Tibial nerve (tissue), 4 donors: ENCODE measurements around the gene GNB5. TPM values are rescaled to one million over a fixed set of nuclear protein-coding genes. Genes with fewer than 3 reads are reported as not detected.
A peak's percentile ranks its signal among the peaks of the same experiment; 100 is the strongest.

Experiments
- DNase-seq, 2 donors: peaks; one replicate each; pipeline ENCODE4 v3.0.0-alpha.2; 2019; ENCODE audit warnings: low spot score in 2 of 2
- H3K27ac ChIP-seq, 4 donors: fragments of 200-600 bp; sonication (generic) in 3 of 4; one replicate each; pipeline ENCODE4 v1.5.1; 2017 to 2019; ENCODE audit warnings: mild to moderate bottlenecking in 1 of 4
- H3K27me3 ChIP-seq, 2 donors: fragments of 200-600 bp; sonication (generic) in 1 of 2; one replicate each; pipeline versions ENCODE4 v1.5.1 to v1.6.0; 2017 to 2019
- H3K36me3 ChIP-seq, 3 donors: fragments of 200-600 bp; sonication (generic); one replicate each; pipeline ENCODE4 v1.5.1; 2018 to 2019
- H3K4me1 ChIP-seq, 4 donors: fragments of 200-600 bp; sonication (generic) in 3 of 4; one replicate each; pipeline ENCODE4 v1.5.1; 2017 to 2019
- H3K4me3 ChIP-seq, 4 donors: fragments of 200-600 bp; sonication (generic) in 3 of 4; one replicate each; pipeline ENCODE4 v1.5.1; 2017 to 2019; ENCODE audit warnings: mild to moderate bottlenecking in 1 of 4, moderate library complexity in 1 of 4
- H3K9me3 ChIP-seq, 4 donors: fragments of 200-600 bp; sonication (generic) in 3 of 4; one replicate each; pipeline ENCODE4 v1.5.1; 2017 to 2019
- EP300 ChIP-seq, 2 donors: sonication (generic); formaldehyde crosslinking; IDR thresholded peaks; one replicate each; pipeline ENCODE4 v1.6.1; 2017; ENCODE audit warnings: antibody characterized with exemption in 2 of 2, mild to moderate bottlenecking in 1 of 2
- POLR2A ChIP-seq, 2 donors: fragments of 450-650 bp; IDR thresholded peaks; one replicate each; pipeline ENCODE4 v1.6.1; 2017; ENCODE audit warnings: antibody characterized with exemption in 2 of 2, mild to moderate bottlenecking in 2 of 2, moderate library complexity in 2 of 2
- WGBS, 2 donors: methylation state at CpG; one replicate each; pipeline ENCODE4 v1.1.5; 2018; 5-methylcytosine and 5-hydroxymethylcytosine counted together
- total RNA-seq, 4 donors: library from RNA; depleted of rRNA; stranded (reverse); fragments of >200 nt; gene quantifications; one replicate each; pipeline ENCODE4 v1.1.0, GENCODE V29; 2016
- TF ChIP-seq, protein P1 (sequence below), 5 experiments: fragments of 200-600 bp in 3 of 5; fragments of 450-650 bp in 2 of 5; sonication (generic) in 3 of 5; IDR thresholded peaks; one replicate each; pipeline ENCODE4 v1.5.1; 2016 to 2019; ENCODE audit warnings: antibody characterized with exemption in 5 of 5, mild to moderate bottlenecking in 3 of 5, moderate library complexity in 2 of 5

Gene GNB5
- total RNA-seq, 4 donors from 2014 or later = 5.5 to 24.1 (median 16.4) TPM

- Histone ChIP-seq H3K4me3 (no peak overlapping the region), H3K36me3 (no peaks in the 10 kb centered on the region), H3K27me3 (no peaks in the 10 kb centered on the region), H3K4me1 (no peaks in the 10 kb centered on the region), H3K9me3 (no peaks in the 10 kb centered on the region), H3K27ac (no peak overlapping the region)
- WGBS, 2 donors = 85 to 86% methylated on average over 9 of the region's 9 CpGs
- TF ChIP-seq, protein P1, sequence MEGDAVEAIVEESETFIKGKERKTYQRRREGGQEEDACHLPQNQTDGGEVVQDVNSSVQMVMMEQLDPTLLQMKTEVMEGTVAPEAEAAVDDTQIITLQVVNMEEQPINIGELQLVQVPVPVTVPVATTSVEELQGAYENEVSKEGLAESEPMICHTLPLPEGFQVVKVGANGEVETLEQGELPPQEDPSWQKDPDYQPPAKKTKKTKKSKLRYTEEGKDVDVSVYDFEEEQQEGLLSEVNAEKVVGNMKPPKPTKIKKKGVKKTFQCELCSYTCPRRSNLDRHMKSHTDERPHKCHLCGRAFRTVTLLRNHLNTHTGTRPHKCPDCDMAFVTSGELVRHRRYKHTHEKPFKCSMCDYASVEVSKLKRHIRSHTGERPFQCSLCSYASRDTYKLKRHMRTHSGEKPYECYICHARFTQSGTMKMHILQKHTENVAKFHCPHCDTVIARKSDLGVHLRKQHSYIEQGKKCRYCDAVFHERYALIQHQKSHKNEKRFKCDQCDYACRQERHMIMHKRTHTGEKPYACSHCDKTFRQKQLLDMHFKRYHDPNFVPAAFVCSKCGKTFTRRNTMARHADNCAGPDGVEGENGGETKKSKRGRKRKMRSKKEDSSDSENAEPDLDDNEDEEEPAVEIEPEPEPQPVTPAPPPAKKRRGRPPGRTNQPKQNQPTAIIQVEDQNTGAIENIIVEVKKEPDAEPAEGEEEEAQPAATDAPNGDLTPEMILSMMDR (IDR thresholded peaks at IDR 0.05) = no peak
- TF ChIP-seq POLR2A (IDR thresholded peaks at IDR 0.05) (no peak), EP300 (IDR thresholded peaks at IDR 0.05) (no peak)
- DNase-seq = no peak
These were observed 110.3 kb downstream of the GNB5 start for GRCh38 chr15:52080706-52081392.

- no peak overlapping the region for H3K4me3 ChIP-seq
- H3K9me3 ChIP-seq = no peaks in the 10 kb centered on the region
- no peaks in the 10 kb centered on the region for H3K4me1 ChIP-seq
- TF ChIP-seq POLR2A (IDR thresholded peaks at IDR 0.05) (no peak), EP300 (IDR thresholded peaks at IDR 0.05) (no peak)
- TF ChIP-seq, protein P1 (IDR thresholded peaks at IDR 0.05) = no peak
- 79 to 90% methylated on average over 5 of the region's 5 CpGs for WGBS, 2 donors
- no peaks in the 10 kb centered on the region for H3K36me3 ChIP-seq
- no peak for DNase-seq
- H3K27me3 ChIP-seq = no peaks in the 10 kb centered on the region
- no peak overlapping the region for H3K27ac ChIP-seq
These were observed 111.2 kb downstream of the GNB5 start for GRCh38 chr15:52080031-52080430.

DNA sequence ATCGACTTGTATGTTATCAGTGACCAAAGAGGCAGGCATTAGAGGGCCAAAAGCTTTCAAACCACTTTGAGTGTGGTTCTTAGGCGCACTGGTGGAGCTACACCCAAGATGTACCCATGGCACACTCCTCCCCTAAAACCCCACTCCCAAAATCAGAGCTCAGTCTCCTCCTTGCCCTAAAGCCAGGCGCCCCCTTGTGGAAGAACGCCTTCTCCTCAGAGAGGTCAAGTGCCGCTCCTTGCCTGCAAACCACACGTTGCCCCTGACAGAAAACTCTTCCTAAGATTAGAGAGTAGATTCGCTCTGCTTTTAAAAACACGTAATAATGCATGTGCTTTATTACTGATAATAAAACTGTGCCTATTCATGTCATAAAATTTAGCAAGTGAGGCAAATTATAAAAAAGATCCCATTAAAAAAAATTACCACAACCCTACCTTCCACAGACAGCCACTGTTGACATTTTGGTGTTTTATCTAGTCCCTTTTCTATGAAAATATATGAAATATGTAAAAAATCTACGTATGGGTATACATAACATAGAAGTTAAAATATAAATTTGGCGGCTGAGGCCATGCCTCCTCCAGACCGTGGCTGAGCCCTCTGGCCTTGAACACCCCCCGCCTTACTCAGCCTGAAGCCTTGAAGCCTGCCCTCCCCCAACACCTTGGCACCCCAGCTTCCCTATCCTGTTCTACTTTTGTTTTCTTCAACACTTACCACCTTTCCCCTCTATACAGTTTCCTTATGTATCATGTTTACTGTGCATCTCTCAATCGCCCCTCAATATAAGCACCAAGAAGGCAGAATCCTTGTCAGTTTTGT, 112.1 kb downstream of the GNB5 start:
- DNase-seq = peak; percentile 66 to 90
- no peak for TF ChIP-seq EP300 (IDR thresholded peaks at IDR 0.05)
- TF ChIP-seq, protein P1 (IDR thresholded peaks at IDR 0.05) = peak; percentile 63 to 83 (median 76)

DNA sequence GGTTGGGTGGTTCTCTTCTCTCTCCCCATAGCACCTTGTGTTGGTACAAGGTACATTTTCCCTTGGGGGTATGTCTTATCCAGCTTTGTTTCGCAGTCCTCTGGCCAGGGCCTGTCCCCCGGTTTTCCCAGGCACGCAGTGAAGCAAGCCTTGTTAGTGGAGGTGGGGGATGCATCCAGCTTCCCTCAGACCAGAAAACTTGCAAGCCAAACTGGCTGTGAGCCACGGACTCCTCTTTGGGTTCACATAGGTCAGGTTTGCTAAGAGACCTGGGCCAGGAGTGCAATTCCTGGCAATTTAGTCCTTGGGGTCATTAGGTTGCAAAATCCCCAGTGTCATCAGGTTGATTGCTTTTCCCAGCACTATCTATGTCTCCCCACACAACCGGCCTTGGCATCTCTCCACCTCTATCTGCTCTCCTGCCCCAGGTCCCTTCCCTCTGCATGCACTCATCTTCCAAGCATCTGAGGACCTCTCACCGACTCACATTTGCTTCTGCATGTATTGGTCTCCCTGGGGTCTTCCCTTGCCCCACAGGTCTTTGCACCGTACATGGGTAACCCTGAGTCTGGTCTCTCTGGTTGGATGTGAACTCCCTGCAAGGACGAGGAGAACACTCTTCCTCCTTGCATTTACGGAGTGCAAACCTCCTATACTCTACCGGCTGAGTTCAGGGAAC, 112.9 kb downstream of the GNB5 start:
- H3K4me3 ChIP-seq = no peak overlapping the region
- WGBS, 2 donors = 74 to 77% methylated on average over 10 of the region's 10 CpGs

More for the DNA sequence above, 112.1 kb downstream of the GNB5 start:
- Histone ChIP-seq H3K4me1 (no peaks in the 10 kb centered on the region), H3K27me3 (no peaks in the 10 kb centered on the region), H3K27ac (no peak overlapping the region), H3K9me3 (no peaks in the 10 kb centered on the region), H3K4me3 (no peak overlapping the region), H3K36me3 (no peaks in the 10 kb centered on the region)
- WGBS, 2 donors = 44 to 46% methylated on average over 13 of the region's 13 CpGs

More for the DNA sequence above, 112.9 kb downstream of the GNB5 start:
- no peaks in the 10 kb centered on the region for H3K27me3 ChIP-seq
- no peaks in the 10 kb centered on the region for H3K36me3 ChIP-seq
- H3K9me3 ChIP-seq = no peaks in the 10 kb centered on the region
- no peak for DNase-seq
- H3K27ac ChIP-seq = no peak overlapping the region
- TF ChIP-seq POLR2A (IDR thresholded peaks at IDR 0.05) (no peak), EP300 (IDR thresholded peaks at IDR 0.05) (no peak)
- TF ChIP-seq, protein P1 (IDR thresholded peaks at IDR 0.05) = no peak
- no peaks in the 10 kb centered on the region for H3K4me1 ChIP-seq
